Measurements from ENCODE around the gene AOC1. TPM values are rescaled to one million over a fixed set of nuclear protein-coding genes. Genes with fewer than 3 reads are reported as not detected.

The AOC1 gene
- total RNA-seq, 6 experiments from 2014 or later: not detected

DNA sequence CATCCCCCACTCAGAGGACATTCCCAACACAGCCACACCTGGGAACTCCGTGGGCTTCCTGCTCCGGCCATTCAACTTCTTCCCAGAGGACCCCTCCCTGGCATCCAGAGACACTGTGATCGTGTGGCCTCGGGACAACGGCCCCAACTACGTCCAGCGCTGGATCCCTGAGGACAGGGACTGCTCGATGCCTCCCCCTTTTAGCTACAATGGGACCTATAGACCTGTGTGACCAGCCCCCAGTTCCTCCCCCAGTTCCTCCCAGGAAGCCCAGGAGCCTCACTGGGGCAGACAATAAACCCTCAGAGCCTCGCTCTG, 8.6 kb downstream of the AOC1 start:
- Mint-ChIP-seq H3K4me3 (no peak overlapping the region), H3K36me3 (ENCODE audit: low read depth) (no peaks in the 10 kb centered on the region), H3K27me3 (ENCODE audit: insufficient read depth) (peaks cover 3% of the 10 kb centered on the region), H3K9me3 (no peaks in the 10 kb centered on the region), H3K4me1 (ENCODE audit: low read depth) (no peaks in the 10 kb centered on the region), H3K27ac (no peak overlapping the region)
- TF ChIP-seq, protein P1, sequence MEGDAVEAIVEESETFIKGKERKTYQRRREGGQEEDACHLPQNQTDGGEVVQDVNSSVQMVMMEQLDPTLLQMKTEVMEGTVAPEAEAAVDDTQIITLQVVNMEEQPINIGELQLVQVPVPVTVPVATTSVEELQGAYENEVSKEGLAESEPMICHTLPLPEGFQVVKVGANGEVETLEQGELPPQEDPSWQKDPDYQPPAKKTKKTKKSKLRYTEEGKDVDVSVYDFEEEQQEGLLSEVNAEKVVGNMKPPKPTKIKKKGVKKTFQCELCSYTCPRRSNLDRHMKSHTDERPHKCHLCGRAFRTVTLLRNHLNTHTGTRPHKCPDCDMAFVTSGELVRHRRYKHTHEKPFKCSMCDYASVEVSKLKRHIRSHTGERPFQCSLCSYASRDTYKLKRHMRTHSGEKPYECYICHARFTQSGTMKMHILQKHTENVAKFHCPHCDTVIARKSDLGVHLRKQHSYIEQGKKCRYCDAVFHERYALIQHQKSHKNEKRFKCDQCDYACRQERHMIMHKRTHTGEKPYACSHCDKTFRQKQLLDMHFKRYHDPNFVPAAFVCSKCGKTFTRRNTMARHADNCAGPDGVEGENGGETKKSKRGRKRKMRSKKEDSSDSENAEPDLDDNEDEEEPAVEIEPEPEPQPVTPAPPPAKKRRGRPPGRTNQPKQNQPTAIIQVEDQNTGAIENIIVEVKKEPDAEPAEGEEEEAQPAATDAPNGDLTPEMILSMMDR (IDR thresholded peaks at IDR 0.05): no peak
- DNase-seq: no peak

DNA sequence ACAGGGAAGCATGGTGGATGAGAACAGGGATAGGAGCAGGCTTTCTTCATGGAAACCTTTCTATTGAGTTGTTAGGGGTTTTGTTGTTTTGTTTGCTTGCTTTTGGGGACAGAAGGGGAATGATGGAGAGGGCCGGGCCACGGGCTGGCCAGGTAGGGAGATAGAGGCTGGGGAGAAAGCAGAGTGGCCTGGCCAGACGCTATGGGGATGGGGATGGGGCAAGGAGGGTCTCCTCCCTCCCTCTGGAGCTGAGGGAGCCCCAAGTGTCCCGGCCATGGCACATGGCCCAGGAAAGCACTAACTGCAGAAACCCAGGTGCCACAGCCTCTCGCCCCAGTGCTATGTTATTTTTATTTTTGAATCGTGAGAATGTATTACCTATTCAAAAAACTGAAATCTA, 10.0 kb downstream of the AOC1 start:
- Mint-ChIP-seq H3K4me1 (ENCODE audit: low read depth) (no peaks in the 10 kb centered on the region), H3K9me3 (no peaks in the 10 kb centered on the region), H3K4me3 (no peak overlapping the region), H3K36me3 (ENCODE audit: low read depth) (no peaks in the 10 kb centered on the region), H3K27me3 (ENCODE audit: insufficient read depth) (no peaks in the 10 kb centered on the region; the same call in none of the 2 replicates), H3K27ac (no peak overlapping the region)
- TF ChIP-seq, protein P1 (IDR thresholded peaks at IDR 0.05): no peak
- no peak for DNase-seq

GRCh38 chr7:150863946-150864345, 11.6 kb downstream of the AOC1 start:
- DNase-seq: no peak
- peaks cover 3% of the 10 kb centered on the region for H3K27me3 Mint-ChIP-seq (ENCODE audit: insufficient read depth)
- no peaks in the 10 kb centered on the region for H3K4me1 Mint-ChIP-seq (ENCODE audit: low read depth)
- TF ChIP-seq, protein P1 (IDR thresholded peaks at IDR 0.05): no peak
- no peak overlapping the region for H3K27ac Mint-ChIP-seq
- no peaks in the 10 kb centered on the region for H3K36me3 Mint-ChIP-seq (ENCODE audit: low read depth)
- H3K4me3 Mint-ChIP-seq: no peak overlapping the region
- no peaks in the 10 kb centered on the region for H3K9me3 Mint-ChIP-seq

DNA sequence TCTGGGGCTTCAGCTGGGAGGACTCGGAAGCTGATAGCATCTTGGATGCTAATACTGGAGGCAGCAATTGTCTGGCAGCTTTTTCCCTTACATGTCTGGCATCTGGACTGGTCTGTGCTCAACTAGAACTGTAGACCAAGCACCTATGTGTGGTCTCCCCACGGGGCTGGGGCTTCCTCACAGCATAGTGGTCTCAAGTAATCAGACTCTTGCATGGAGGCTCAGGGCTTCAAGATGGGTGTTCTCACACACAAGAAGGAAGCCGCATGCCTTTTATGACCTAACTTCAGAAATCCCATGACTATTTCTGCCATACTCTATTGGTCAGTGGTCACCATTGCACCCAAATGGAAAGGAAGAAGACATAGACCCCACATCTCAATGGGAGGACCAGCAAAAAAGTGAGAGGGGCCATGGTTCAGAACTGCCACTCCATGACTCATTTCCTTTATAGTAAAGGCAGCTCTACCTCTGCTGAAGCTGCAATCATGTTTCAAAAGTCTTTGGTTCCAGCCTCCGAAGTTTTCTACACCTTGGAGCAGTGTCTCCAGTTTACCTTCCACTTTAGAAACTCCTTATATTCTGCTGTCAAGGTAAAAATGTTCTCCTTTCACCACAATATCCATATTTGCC, 14.7 kb downstream of the AOC1 start:
- Mint-ChIP-seq H3K9me3 (no peaks in the 10 kb centered on the region), H3K27me3 (ENCODE audit: insufficient read depth) (peaks cover 3% of the 10 kb centered on the region), H3K27ac (no peak overlapping the region), H3K36me3 (ENCODE audit: low read depth) (no peaks in the 10 kb centered on the region), H3K4me1 (ENCODE audit: low read depth) (no peaks in the 10 kb centered on the region), H3K4me3 (no peak overlapping the region)
- no peak for DNase-seq
- TF ChIP-seq, protein P1 (IDR thresholded peaks at IDR 0.05): no peak

- DNase-seq: no peak
- peaks cover 3% of the 10 kb centered on the region for H3K27me3 Mint-ChIP-seq (ENCODE audit: insufficient read depth)
- H3K36me3 Mint-ChIP-seq (ENCODE audit: low read depth): no peaks in the 10 kb centered on the region
- no peak overlapping the region for H3K4me3 Mint-ChIP-seq
- TF ChIP-seq, protein P1 (IDR thresholded peaks at IDR 0.05): no peak
- H3K9me3 Mint-ChIP-seq: no peaks in the 10 kb centered on the region
- H3K4me1 Mint-ChIP-seq (ENCODE audit: low read depth): no peaks in the 10 kb centered on the region
- no peak overlapping the region for H3K27ac Mint-ChIP-seq
Observed at GRCh38 chr7:150867605-150868004, 15.3 kb downstream of the AOC1 start.

DNA sequence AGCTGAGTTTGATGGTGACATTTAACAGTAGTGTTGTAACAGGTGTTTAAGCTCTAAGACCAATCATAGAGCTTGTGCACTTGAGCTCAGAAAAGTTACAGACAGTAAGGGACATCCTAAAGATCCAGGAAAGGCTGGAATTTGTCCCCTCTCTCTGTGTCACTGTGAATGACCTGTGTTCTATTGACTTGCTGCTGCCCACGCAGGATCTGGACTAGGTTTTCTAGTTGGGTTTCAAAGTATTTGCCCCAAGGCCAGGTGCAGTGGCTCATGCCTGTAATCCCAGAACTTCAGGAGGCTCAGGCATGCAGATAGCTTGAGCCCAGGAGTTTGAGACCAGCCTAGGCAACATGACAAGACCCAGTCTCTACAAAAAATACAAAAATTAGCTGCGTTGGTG, 17.1 kb downstream of the AOC1 start:
- TF ChIP-seq, protein P1 (IDR thresholded peaks at IDR 0.05): no peak

More for the DNA sequence above, 17.1 kb downstream of the AOC1 start:
- H3K27ac Mint-ChIP-seq: no peak overlapping the region
- peaks cover 5% of the 10 kb centered on the region for H3K27me3 Mint-ChIP-seq (ENCODE audit: insufficient read depth)
- H3K9me3 Mint-ChIP-seq: no peaks in the 10 kb centered on the region
- DNase-seq: no peak
- no peak overlapping the region for H3K4me3 Mint-ChIP-seq
- H3K4me1 Mint-ChIP-seq (ENCODE audit: low read depth): no peaks in the 10 kb centered on the region
- no peaks in the 10 kb centered on the region for H3K36me3 Mint-ChIP-seq (ENCODE audit: low read depth)
